ENCODE results near the gene CD99. TPM values are rescaled to one million over a fixed set of nuclear protein-coding genes. Genes with fewer than 3 reads are reported as not detected.

CD99 gene
- total and polyA plus RNA-seq, 2 donors (not counting 1 experiment from before 2014, with no cell fraction given): 70.7 to 133 TPM

DNA sequence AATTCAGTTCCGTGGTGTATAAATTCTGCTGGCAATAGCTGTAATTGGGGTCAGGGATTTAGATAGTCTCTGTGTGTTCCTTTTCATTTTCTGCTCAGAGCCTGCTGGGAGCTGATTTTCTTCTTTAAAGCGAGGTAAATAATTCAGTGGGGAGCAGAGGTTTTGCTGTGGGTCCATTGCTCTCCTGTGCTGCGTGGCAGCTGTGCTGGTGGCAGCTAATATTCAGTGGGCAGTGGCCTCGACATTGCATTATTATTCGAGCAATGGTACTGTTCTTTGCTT is 74.4 kb downstream of the CD99 start:
- H3K27me3 Mint-ChIP-seq: peaks cover 12% of the 10 kb centered on the region
- H3K4me3 Mint-ChIP-seq: no peak overlapping the region
- no peak for TF ChIP-seq EZH2 (IDR thresholded peaks at IDR 0.05; ENCODE audit: borderline replicate concordance, insufficient read depth, low read depth, low read length, poor library complexity, severe bottlenecking)
- TF ChIP-seq, protein P1, sequence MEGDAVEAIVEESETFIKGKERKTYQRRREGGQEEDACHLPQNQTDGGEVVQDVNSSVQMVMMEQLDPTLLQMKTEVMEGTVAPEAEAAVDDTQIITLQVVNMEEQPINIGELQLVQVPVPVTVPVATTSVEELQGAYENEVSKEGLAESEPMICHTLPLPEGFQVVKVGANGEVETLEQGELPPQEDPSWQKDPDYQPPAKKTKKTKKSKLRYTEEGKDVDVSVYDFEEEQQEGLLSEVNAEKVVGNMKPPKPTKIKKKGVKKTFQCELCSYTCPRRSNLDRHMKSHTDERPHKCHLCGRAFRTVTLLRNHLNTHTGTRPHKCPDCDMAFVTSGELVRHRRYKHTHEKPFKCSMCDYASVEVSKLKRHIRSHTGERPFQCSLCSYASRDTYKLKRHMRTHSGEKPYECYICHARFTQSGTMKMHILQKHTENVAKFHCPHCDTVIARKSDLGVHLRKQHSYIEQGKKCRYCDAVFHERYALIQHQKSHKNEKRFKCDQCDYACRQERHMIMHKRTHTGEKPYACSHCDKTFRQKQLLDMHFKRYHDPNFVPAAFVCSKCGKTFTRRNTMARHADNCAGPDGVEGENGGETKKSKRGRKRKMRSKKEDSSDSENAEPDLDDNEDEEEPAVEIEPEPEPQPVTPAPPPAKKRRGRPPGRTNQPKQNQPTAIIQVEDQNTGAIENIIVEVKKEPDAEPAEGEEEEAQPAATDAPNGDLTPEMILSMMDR (IDR thresholded peaks at IDR 0.05): no peak
- Histone ChIP-seq H3K27ac (ENCODE audit: low read length in 2 of 2) (no peak overlapping the region), H3K4me1 (ENCODE audit: control insufficient read depth in 2 of 2, insufficient read depth in 2 of 2, low read length in 2 of 2) (no peaks in the 10 kb centered on the region), H3K27me3 (replicated peaks in 1 of 4; ENCODE audit: control extremely low read depth in 1 of 4, control insufficient read depth in 3 of 4, insufficient read depth in 4 of 4, low read length in 3 of 4) (peaks cover 0 to 7% (median 0%) of the 10 kb centered on the region in 4 experiments), H4K20me1 (ENCODE audit: control insufficient read depth, insufficient read depth, low read length, poor library complexity, severe bottlenecking) (no peaks in the 10 kb centered on the region), H3K36me3 (replicated peaks in 1 of 2; ENCODE audit: control extremely low read depth in 1 of 2, control insufficient read depth in 1 of 2, extremely low read depth in 1 of 2, insufficient read depth in 2 of 2, low read length in 1 of 2) (no peaks in the 10 kb centered on the region), H2AFZ (ENCODE audit: insufficient read depth, low read depth, low read length, poor library complexity, severe bottlenecking) (no peak overlapping the region), H3K9me3 (ENCODE audit: control extremely low read depth in 1 of 3, control insufficient read depth in 2 of 3, insufficient read depth in 1 of 3, low read length in 2 of 3) (no peaks in the 10 kb centered on the region), H3K4me3 (ENCODE audit: control extremely low read depth in 1 of 5, extremely low read depth in 1 of 5, insufficient read depth in 1 of 5, low read depth in 2 of 5, low read length in 4 of 5) (no peak overlapping the region), H3K9ac (ENCODE audit: low read length) (no peak overlapping the region), H3K4me2 (replicated peaks; ENCODE audit: low read depth, low read length, poor library complexity, severe bottlenecking) (no peak overlapping the region), H3K79me2 (ENCODE audit: control insufficient read depth, insufficient read depth, low read length) (no peaks in the 10 kb centered on the region)
- intact Hi-C loops (cut with micrococcal nuclease): no loop called here
- peaks cover 2% of the 10 kb centered on the region for H3K9me3 Mint-ChIP-seq (ENCODE audit: insufficient read depth)
- ChIA-PET CTCF (no interaction called here), POLR2A (no interaction called here)
- WGBS (ENCODE audit: insufficient coverage): 89% methylated on average over 5 of the region's 5 CpGs
- H3K27ac Mint-ChIP-seq: no peak overlapping the region
- H3K4me1 Mint-ChIP-seq: no peaks in the 10 kb centered on the region
- DNase-seq (no peak), ATAC-seq (ENCODE audit: low read depth) (no peak)

DNA sequence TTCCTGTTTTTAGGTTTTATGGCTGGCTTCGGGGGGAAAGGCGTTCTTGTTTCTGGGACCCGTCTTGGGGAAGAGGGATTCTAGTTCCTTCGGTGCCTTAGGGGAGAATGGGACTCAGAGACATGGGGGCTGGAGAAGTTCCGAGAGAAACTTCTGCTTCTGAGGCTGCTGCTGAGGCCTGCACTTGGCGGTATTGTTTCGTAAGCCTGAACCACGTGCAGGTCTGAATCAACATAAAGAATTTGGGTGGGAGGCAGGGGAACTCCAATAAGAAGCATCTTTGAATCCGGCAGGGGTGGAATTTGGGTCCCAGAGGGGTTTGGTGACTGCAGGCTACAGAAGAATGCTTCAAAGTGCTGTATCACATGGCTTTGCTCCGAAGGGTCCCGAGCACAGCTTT is 75.8 kb downstream of the CD99 start:
- CTCF ChIA-PET: no interaction called here
- no peaks in the 10 kb centered on the region for H4K20me1 ChIP-seq (ENCODE audit: control insufficient read depth, insufficient read depth, low read length, poor library complexity, severe bottlenecking)
- H3K4me3 ChIP-seq (ENCODE audit: control extremely low read depth in 1 of 5, extremely low read depth in 1 of 5, insufficient read depth in 1 of 5, low read depth in 2 of 5, low read length in 4 of 5): no peak overlapping the region
- no peak overlapping the region for H3K9ac ChIP-seq (ENCODE audit: low read length)
- Mint-ChIP-seq H3K4me1 (no peaks in the 10 kb centered on the region), H3K4me3 (no peak overlapping the region), H3K9me3 (ENCODE audit: insufficient read depth) (peaks cover 2% of the 10 kb centered on the region), H3K27ac (no peak overlapping the region), H3K27me3 (peaks cover 21% of the 10 kb centered on the region)
- no peak for DNase-seq
- no peaks in the 10 kb centered on the region for H3K36me3 ChIP-seq (replicated peaks in 1 of 2; ENCODE audit: control extremely low read depth in 1 of 2, control insufficient read depth in 1 of 2, extremely low read depth in 1 of 2, insufficient read depth in 2 of 2, low read length in 1 of 2)
- TF ChIP-seq, protein P1 (IDR thresholded peaks at IDR 0.05): no peak
- no peak for TF ChIP-seq EZH2 (IDR thresholded peaks at IDR 0.05; ENCODE audit: borderline replicate concordance, insufficient read depth, low read depth, low read length, poor library complexity, severe bottlenecking)
- peaks cover 0 to 7% (median 0%) of the 10 kb centered on the region in 4 experiments for H3K27me3 ChIP-seq (replicated peaks in 1 of 4; ENCODE audit: control extremely low read depth in 1 of 4, control insufficient read depth in 3 of 4, insufficient read depth in 4 of 4, low read length in 3 of 4)
- H3K4me2 ChIP-seq (replicated peaks; ENCODE audit: low read depth, low read length, poor library complexity, severe bottlenecking): no peak overlapping the region
- H2AFZ ChIP-seq (ENCODE audit: insufficient read depth, low read depth, low read length, poor library complexity, severe bottlenecking): no peak overlapping the region
- H3K4me1 ChIP-seq (ENCODE audit: control insufficient read depth in 2 of 2, insufficient read depth in 2 of 2, low read length in 2 of 2): no peaks in the 10 kb centered on the region
- no peaks in the 10 kb centered on the region for H3K9me3 ChIP-seq (ENCODE audit: control extremely low read depth in 1 of 3, control insufficient read depth in 2 of 3, insufficient read depth in 1 of 3, low read length in 2 of 3)
- POLR2A ChIA-PET: no interaction called here
- intact Hi-C loops (cut with micrococcal nuclease): no loop called here
- 93% methylated on average over 11 of the region's 11 CpGs for WGBS (ENCODE audit: insufficient coverage)
- H3K27ac ChIP-seq (ENCODE audit: low read length in 2 of 2): no peak overlapping the region
- ATAC-seq (ENCODE audit: low read depth): no peak
- no peaks in the 10 kb centered on the region for H3K79me2 ChIP-seq (ENCODE audit: control insufficient read depth, insufficient read depth, low read length)

Data from B cell (primary cell).